Measurements from ENCODE around the gene TGFB2.
"Not testable (repeated sequence)": the region's sequence is repeated elsewhere in the genome, so short reads cannot be mapped to it uniquely, and the experiment has no call there.

The TGFB2 gene

GRCh38 chr1:218320182-218320581 is 25.0 kb upstream of the TGFB2 start:
- H3K27me3 Mint-ChIP-seq, ATAC-seq, H3K4me3 Mint-ChIP-seq, H3K9me3 Mint-ChIP-seq, H3K4me1 Mint-ChIP-seq, H3K27ac Mint-ChIP-seq: not testable (repeated sequence)
- peaks cover 49% of the 10 kb centered on the region for H3K36me3 Mint-ChIP-seq

- ATAC-seq, result no peak
- no peaks in the 10 kb centered on the region for H3K27me3 Mint-ChIP-seq
- no peak overlapping the region for H3K27ac Mint-ChIP-seq
- peaks cover 58% of the 10 kb centered on the region for H3K36me3 Mint-ChIP-seq
- no peak overlapping the region for H3K4me3 Mint-ChIP-seq
- no peaks in the 10 kb centered on the region for H3K9me3 Mint-ChIP-seq
- no peaks in the 10 kb centered on the region for H3K4me1 Mint-ChIP-seq
Measured at GRCh38 chr1:218322762-218323161, 22.4 kb upstream of the TGFB2 start.

DNA sequence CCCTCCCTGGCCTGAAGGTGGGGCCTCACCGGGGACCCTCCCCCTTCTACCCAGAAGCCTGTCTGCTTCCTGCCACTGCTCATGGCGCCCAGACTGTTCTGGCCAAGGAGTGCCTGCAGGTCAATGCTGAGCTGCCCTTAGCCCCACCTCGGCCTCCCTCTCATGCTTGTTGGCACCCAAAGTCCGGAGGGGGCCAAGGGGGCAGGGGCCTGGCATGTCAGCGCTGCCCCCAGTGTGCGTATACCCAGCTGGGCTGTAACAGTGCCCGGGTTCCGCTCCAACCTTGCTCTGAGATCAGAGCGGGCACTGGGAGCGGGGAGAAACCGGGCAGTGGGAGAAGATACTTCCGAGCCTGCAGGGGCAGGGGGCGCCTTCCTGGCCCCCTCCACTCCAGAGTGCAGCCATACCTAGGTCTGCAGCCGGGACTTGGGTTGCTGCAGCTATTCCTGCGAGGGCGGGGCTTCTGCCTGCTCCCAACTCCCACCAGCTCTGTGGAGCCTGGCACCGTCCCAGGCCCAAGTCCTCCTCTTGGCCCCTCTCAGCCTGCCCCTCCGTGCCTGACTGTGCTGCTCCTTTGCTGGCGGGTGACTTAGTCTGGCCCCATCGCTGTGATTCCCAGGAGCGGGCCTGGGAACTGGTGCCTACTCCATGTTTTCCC is 21.4 kb upstream of the TGFB2 start:
- ATAC-seq, result no peak
- H3K4me1 Mint-ChIP-seq, result no peaks in the 10 kb centered on the region
- H3K9me3 Mint-ChIP-seq, result no peaks in the 10 kb centered on the region
- H3K36me3 Mint-ChIP-seq, result peaks cover 58% of the 10 kb centered on the region
- H3K4me3 Mint-ChIP-seq, result no peak overlapping the region
- H3K27ac Mint-ChIP-seq, result no peak overlapping the region
- no peaks in the 10 kb centered on the region for H3K27me3 Mint-ChIP-seq

DNA sequence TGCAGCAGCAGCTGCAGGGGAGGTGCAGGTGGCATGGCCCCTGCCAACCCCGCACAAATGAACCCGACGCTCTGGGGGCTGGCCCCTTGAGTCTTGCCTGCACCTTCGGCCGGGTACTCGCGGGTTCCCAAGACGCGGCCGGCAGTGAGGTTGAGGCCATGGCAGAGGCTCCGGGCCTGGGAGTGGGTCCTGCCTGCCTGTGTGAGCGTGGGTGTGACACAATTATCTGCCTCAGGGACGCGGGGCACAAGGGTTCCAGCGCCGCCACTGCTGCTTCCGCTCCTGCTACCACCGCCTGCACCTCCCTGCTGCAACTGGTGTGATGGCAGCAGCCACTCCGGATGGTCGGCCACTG is 20.9 kb upstream of the TGFB2 start:
- Mint-ChIP-seq H3K27me3 (no peaks in the 10 kb centered on the region), H3K9me3 (no peaks in the 10 kb centered on the region), H3K27ac (no peak overlapping the region), H3K4me3 (no peak overlapping the region), H3K36me3 (peaks cover 54% of the 10 kb centered on the region), H3K4me1 (no peaks in the 10 kb centered on the region)
- no peak for ATAC-seq

DNA sequence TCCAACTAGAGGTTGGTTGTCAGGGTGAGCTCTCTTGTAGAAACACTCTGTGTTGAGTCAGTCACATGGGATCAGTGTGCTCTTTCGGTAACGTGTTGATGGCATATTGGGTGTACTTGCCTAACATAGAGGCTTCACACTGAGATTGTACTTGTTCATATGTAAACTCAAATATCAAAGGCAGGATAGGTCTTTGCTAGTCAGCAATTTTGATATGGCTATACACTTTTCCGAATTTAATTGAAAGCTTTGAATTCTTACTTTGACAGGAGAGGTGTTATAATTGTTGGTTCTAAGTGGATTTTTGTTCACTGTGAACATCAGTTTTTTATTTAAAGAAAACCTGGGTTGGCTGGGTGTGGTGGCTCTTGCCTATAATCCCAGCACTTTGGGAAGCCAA is 16.4 kb upstream of the TGFB2 start:
- H3K27me3 Mint-ChIP-seq, result no peaks in the 10 kb centered on the region
- H3K36me3 Mint-ChIP-seq, result peaks cover 44% of the 10 kb centered on the region
- no peak for ATAC-seq
- no peak overlapping the region for H3K27ac Mint-ChIP-seq
- no peak overlapping the region for H3K4me3 Mint-ChIP-seq
- H3K9me3 Mint-ChIP-seq, result no peaks in the 10 kb centered on the region
- H3K4me1 Mint-ChIP-seq, result no peaks in the 10 kb centered on the region

GRCh38 chr1:218330043-218330623 is 15.0 kb upstream of the TGFB2 start:
- H3K4me1 Mint-ChIP-seq, result no peaks in the 10 kb centered on the region
- ATAC-seq, result no peak
- no peaks in the 10 kb centered on the region for H3K27me3 Mint-ChIP-seq
- peaks cover 32% of the 10 kb centered on the region for H3K36me3 Mint-ChIP-seq
- no peaks in the 10 kb centered on the region for H3K9me3 Mint-ChIP-seq
- H3K27ac Mint-ChIP-seq, result no peak overlapping the region
- no peak overlapping the region for H3K4me3 Mint-ChIP-seq

GRCh38 chr1:218332416-218332815 is 12.7 kb upstream of the TGFB2 start:
- no peaks in the 10 kb centered on the region for H3K9me3 Mint-ChIP-seq
- no peak overlapping the region for H3K4me3 Mint-ChIP-seq
- peaks cover 23% of the 10 kb centered on the region for H3K36me3 Mint-ChIP-seq
- no peak overlapping the region for H3K27ac Mint-ChIP-seq
- no peaks in the 10 kb centered on the region for H3K27me3 Mint-ChIP-seq
- no peak for ATAC-seq
- no peaks in the 10 kb centered on the region for H3K4me1 Mint-ChIP-seq

- no peak for ATAC-seq
- Mint-ChIP-seq H3K4me3 (no peak overlapping the region), H3K27ac (no peak overlapping the region), H3K4me1 (no peaks in the 10 kb centered on the region), H3K27me3 (no peaks in the 10 kb centered on the region), H3K36me3 (peaks cover 13% of the 10 kb centered on the region), H3K9me3 (no peaks in the 10 kb centered on the region)
Measured at GRCh38 chr1:218336328-218336727, 8.8 kb upstream of the TGFB2 start.

DNA sequence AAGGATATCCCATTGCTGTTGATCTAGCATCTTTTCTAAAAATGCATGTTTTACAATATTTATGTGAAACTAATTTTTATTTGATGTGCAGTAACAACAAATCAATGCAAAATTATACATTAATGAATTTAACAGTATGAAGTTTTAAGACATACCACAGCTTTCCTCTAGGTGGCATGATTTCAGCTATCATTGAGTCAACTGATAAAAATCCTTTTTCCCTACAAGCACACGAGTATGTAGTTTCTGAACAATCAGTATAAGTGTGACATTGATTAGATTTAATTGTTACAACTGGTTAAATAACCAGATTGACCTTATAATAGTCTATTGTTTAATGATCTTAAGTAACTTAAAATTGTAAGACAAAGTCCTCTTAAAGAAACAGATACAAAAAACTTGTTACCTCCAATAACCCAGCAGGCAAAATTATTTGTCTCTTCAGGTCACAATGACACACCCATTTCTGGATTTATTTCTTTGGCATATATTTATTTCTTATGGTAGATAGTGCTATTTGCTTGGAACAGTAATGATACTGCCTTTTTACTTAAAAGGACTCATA is 5.8 kb upstream of the TGFB2 start:
- ATAC-seq, result no peak
- Mint-ChIP-seq H3K36me3 (no peaks in the 10 kb centered on the region), H3K4me3 (no peak overlapping the region), H3K4me1 (no peaks in the 10 kb centered on the region), H3K27ac (no peak overlapping the region), H3K27me3 (no peaks in the 10 kb centered on the region), H3K9me3 (no peaks in the 10 kb centered on the region)

- Mint-ChIP-seq H3K4me1 (peaks cover 3% of the 10 kb centered on the region), H3K27ac (no peak overlapping the region), H3K4me3 (no peak overlapping the region), H3K9me3 (no peaks in the 10 kb centered on the region), H3K36me3 (no peaks in the 10 kb centered on the region), H3K27me3 (no peaks in the 10 kb centered on the region)
- ATAC-seq, result no peak
Measured at GRCh38 chr1:218341325-218341724, 3.8 kb upstream of the TGFB2 start.

DNA sequence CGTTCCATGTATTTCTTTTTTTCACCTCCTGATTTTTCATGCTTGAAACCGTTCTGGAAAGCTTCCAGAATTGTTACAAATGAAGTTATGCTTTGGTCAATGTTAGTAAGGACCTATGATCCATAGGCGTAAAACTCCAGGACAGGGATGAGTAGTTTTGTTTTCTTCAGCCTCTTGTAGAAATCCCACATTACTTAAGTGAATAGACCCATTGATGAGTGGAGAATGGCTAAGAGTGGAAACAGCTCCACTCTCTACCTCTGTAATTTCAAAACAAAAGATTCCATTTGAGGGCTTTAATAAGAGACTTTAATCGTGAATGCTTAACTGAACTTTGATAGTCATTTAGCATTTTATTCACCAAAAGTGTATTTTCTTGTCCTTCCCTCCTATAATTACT is 3.0 kb upstream of the TGFB2 start:
- Mint-ChIP-seq H3K27me3 (no peaks in the 10 kb centered on the region), H3K4me1 (peaks cover 10% of the 10 kb centered on the region), H3K4me3 (no peak overlapping the region), H3K9me3 (no peaks in the 10 kb centered on the region), H3K27ac (no peak overlapping the region), H3K36me3 (no peaks in the 10 kb centered on the region)
- no peak for ATAC-seq

DNA sequence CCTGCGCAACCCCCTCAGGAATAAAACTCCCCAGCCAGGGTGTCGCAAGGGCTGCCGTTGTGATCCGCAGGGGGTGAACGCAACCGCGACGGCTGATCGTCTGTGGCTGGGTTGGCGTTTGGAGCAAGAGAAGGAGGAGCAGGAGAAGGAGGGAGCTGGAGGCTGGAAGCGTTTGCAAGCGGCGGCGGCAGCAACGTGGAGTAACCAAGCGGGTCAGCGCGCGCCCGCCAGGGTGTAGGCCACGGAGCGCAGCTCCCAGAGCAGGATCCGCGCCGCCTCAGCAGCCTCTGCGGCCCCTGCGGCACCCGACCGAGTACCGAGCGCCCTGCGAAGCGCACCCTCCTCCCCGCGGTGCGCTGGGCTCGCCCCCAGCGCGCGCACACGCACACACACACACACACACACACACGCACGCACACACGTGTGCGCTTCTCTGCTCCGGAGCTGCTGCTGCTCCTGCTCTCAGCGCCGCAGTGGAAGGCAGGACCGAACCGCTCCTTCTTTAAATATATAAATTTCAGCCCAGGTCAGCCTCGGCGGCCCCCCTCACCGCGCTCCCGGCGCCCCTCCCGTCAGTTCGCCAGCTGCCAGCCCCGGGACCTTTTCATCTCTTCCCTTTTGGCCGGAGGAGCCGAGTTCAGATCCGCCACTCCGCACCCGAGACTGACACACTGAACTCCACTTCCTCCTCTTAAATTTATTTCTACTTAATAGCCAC is 696 bp downstream of the TGFB2 start:
- no peaks in the 10 kb centered on the region for H3K27me3 Mint-ChIP-seq

GRCh38 chr1:218346391-218347204 is 1.5 kb downstream of the TGFB2 start:
- Mint-ChIP-seq H3K27ac (no peak overlapping the region), H3K9me3 (no peaks in the 10 kb centered on the region), H3K36me3 (no peaks in the 10 kb centered on the region), H3K27me3 (no peaks in the 10 kb centered on the region), H3K4me1 (peaks cover 47% of the 10 kb centered on the region), H3K4me3 (no peak overlapping the region)
- no peak for ATAC-seq

More for the DNA sequence above, 696 bp downstream of the TGFB2 start:
- peak; percentile 86 for ATAC-seq
- Mint-ChIP-seq H3K4me1 (peaks cover 40% of the 10 kb centered on the region), H3K27ac (no peak overlapping the region), H3K36me3 (no peaks in the 10 kb centered on the region), H3K9me3 (no peaks in the 10 kb centered on the region), H3K4me3 (no peak overlapping the region)

DNA sequence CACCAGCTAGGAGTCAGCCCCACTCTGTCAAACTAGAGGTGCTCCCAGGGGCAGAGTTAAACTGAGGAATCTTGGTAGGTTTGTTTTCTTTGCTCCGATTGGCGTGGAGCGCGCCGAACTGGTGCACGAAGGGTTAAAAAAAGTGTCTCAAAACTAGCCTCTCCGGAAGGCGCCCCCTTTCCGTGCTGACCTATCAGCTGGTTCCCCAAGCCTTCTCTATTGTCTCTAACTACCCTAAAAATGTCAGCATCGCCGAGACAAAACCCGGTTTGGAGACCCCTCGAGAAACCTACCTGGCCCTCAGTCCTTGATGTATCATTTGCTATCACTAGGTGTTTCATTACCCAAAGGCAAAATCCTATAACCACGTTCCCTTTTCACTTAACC is 2.2 kb downstream of the TGFB2 start:
- Mint-ChIP-seq H3K27me3 (no peaks in the 10 kb centered on the region), H3K4me3 (no peak overlapping the region), H3K9me3 (no peaks in the 10 kb centered on the region), H3K27ac (no peak overlapping the region), H3K36me3 (no peaks in the 10 kb centered on the region), H3K4me1 (peaks cover 49% of the 10 kb centered on the region)
- no peak for ATAC-seq

All from stimulated activated memory B cell treated with anti-CD40 and anti-IgM and Interleukin-4, amounts not matched to agents 10 μg/mL and 1 μg/mL and 100 μg/mL, for 72 hours (primary cell).